Measurements from ENCODE around the gene VAV3.
"Not testable (repeated sequence)": the region's sequence is repeated elsewhere in the genome, so short reads cannot be mapped to it uniquely, and the experiment has no call there.

VAV3 gene

GRCh38 chr1:107877745-107878144, 87.2 kb downstream of the VAV3 start:
- no peak for DNase-seq

DNA sequence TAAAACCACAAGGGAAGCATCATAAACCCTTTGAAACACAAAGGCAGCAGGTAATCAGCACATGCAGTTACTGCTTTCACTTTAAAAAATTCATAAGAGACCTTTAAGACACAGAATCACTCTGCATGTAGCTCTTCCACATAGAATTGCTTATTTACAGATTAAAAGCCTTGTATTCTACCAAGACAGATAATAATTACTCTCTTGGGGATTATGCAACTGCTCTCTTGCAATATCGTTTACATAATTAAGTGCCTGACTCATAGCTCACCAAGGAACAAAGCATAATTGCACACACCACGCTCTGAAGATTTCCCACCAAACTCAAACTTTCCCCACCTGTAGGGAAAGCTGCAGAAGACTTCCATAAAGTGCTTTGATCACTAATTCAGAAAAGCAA, 87.9 kb downstream of the VAV3 start:
- peak in 1 of 2 experiments; percentile 22 for DNase-seq

DNA sequence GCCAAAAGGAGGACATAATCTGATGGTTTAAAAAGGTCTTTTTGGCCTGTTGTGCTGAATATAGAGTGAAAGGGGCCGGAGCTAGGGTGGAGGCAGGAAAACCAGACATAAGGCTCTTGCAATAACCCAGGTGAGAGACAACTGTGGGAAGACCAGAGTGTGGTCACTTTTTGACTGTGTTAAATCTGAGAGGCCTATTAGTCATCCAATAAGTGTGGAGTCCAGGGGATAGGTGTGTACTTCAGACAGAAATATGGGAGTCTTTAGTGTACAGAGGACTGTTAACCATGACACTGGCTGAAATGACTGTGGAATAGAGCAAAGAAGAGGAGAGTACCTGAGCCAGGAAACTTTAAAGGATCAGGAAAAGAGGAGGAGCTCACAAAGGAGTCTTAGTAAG, 89.3 kb downstream of the VAV3 start:
- DNase-seq, result no peak

GRCh38 chr1:107874221-107874620, 90.8 kb downstream of the VAV3 start:
- DNase-seq, result no peak

GRCh38 chr1:107871687-107872395, 93.1 kb downstream of the VAV3 start:
- no peak for DNase-seq

GRCh38 chr1:107871259-107871658, 93.7 kb downstream of the VAV3 start:
- DNase-seq, result no peak

GRCh38 chr1:107870696-107871095, 94.3 kb downstream of the VAV3 start:
- no peak for DNase-seq

DNA sequence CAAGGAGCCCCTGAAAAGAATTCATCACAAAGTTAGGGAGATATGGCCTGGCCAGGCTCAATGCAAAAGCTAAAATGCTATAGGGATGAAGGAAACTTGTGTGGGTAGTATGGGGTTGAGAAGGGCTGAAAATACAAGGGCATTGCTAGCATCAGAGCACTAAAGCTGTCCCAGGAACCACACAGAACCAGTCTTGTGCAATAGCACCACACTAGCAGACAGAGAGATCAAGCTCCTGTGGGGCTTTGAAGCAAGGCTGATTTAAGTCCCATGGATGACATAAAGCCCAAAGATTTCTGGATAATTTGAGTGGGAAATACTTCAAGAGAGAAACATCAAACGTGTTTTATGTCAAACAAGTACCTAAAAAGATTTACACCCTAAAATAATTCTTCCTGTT, 97.1 kb downstream of the VAV3 start:
- no peak for DNase-seq

- no peak for DNase-seq
These were observed 97.6 kb downstream of the VAV3 start for GRCh38 chr1:107867422-107867821.

DNA sequence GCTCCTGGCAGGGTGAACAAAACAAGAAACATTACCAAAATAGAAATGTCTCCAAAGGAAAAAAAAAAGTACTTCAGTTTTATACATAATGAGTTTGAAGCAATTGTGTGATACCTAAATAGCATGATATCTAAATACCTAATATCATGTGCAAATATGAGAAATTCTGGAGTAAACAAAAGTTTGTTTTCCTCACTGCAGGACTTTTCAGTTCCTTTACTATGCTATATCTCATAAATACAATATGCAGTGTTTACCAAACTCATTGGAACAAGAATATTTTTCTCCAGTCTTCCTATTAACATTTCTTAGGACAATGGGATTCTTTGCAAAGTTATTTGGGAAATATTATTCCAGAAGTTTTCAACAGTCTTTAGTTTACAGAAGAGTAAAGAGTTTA, 98.1 kb downstream of the VAV3 start:
- DNase-seq, result no peak

DNA sequence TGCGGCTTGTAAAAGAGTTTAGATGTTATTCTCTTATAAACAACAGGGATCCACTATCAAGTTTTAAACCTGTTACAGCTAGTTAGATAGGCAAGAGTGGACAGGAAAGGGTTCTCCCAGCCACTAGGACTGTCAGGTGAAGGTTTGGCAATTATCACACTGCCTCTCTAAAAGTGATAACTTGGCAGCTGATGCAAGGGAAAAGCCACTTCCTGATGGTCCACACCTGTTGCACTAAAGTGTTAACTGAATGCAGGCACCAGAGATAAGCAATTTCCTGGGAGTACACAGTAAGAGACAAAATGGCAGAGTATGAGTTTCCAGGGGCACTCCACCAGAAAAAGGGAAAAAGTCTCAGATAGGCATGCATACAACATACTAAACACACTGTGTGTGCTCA, 99.4 kb downstream of the VAV3 start:
- no peak for DNase-seq

DNA sequence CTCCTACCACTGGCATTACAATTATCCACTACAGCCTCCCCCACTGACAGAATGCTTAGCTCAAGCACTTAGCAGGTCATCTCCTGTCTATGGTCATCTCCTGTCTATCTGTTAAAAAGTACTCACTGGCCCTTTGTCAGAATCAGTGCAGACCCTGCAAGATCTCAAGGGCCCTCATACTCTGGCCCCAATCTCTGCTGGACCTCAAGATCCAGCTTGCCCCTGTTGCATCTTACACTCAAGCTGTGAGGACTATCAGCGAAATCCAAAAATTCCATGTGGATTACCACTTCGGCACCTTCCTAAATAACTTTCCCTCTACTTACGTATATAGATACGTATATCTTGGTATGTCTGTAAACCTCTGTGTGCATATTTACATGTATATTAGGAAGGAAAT, 101.6 kb downstream of the VAV3 start:
- DNase-seq, result no peak

- DNase-seq, result no peak
These were observed 102.9 kb downstream of the VAV3 start for GRCh38 chr1:107862064-107862463.

GRCh38 chr1:107858323-107858722, 106.7 kb downstream of the VAV3 start:
- DNase-seq, result no peak

DNA sequence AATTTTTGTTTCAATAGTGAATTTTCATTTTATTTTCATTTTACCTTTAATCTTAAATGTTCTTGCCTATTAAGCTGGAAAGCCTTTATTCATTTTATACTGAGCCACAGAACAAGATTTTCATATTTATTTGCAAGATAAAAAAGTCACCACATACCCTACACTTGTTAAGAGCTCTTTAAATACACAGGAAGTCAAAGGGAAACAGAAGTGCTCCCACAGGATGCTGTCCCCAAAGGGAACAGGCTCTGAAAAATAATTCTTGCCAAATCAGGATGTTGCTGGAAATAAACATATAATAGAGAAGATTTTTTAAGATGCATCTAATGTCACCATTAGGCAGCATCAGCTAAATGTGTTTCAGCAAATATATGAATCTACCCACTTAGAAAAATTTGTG, 113.6 kb downstream of the VAV3 start:
- DNase-seq, result no peak

GRCh38 chr1:107844541-107845194, 120.3 kb downstream of the VAV3 start:
- not testable (repeated sequence) for DNase-seq

DNA sequence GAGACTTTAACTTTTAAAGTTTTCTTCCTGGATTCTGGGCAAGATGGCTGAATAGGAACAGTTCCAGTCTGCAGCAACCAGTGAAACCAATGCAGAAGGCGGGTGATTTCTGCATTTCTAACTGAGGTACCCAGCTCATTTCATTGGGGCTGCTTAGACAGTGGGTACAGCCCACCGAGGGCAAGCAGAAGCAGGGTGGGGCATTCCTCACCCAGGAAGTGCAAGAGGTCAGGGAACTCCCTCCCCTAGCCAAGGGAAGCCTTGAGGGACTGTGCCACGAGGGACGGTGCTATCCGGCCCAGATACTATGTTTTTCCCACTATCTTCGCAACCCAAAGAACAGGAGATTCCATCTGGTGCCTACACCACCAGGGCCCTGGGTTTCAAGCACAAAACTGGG, 121.0 kb downstream of the VAV3 start:
- DNase-seq, result no peak

- no peak for DNase-seq
These were observed 122.7 kb downstream of the VAV3 start for GRCh38 chr1:107842241-107842640.

DNA sequence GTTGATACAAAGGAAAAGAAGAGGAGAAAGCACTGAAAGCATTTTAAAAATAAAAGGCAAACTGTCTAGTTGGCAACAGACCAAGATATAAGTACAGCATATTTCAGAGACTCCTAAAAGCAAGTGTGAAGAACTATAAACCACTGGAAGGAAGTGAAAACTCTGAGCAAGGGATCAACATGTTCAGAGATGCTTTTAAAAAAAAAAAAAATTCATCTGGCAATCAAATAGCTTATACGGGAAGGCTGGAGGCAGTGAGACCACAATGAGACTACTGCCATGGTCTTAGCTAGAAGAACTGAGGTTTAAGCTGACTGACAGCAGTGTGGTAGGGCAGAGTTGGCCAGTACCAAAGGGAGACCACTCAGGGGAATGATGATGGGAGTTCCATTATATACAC, 124.3 kb downstream of the VAV3 start:
- DNase-seq, result no peak

DNA sequence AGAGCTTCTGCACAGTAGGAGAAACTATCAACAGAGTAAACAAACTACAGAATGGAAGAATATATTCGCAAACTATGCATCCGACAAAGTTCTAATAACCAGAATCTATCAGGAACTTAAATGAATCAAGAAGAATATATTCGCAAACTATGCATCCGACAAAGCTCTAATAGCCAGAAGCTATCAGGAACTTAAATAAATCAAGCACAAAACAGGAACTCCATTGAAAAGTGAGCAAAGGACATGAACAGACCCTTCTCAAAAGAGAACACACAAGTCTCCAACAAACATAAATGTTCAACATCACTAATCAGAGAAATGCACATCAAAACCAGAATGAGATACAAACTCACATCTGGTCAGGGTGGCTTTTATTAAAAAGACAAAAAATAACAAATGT, 126.9 kb downstream of the VAV3 start:
- DNase-seq, result no peak

- no peak for DNase-seq
These were observed 129.8 kb downstream of the VAV3 start for GRCh38 chr1:107835151-107835670.

GRCh38 chr1:107833061-107833460, 131.9 kb downstream of the VAV3 start:
- no peak for DNase-seq

DNA sequence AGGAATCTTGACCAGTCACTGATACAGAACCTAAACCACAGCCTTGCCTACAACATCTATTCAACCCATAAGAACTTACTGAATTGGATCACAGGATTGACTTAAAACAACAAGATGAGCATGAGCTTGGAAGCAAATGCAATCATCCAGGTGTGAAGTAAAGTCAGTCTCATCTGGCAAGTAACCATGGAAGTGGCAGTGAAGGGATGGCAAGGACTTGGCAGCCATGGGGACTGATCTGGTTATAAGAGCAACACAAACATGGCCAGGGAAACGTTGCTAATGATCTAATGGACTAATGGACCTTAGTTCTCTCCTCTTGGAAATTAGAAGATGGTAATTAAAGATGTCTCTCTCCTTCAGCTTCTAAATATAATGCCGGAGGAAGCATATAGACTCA, 133.1 kb downstream of the VAV3 start:
- DNase-seq, result no peak

GRCh38 chr1:107830526-107830925, 134.5 kb downstream of the VAV3 start:
- DNase-seq, result no peak

GRCh38 chr1:107830075-107830474, 134.9 kb downstream of the VAV3 start:
- no peak for DNase-seq
